ENCODE results near the gene GALNT17. TPM values are rescaled to one million over a fixed set of nuclear protein-coding genes. Genes with fewer than 3 reads are reported as not detected.

Gene GALNT17
- total and polyA plus RNA-seq, 2 experiments from 2014 or later = 11.1 to 65.6 TPM

- Histone ChIP-seq H3K36me3 (ENCODE audit: insufficient read depth) (no peaks in the 10 kb centered on the region), H3K27ac (ENCODE audit: low read depth) (peak overlapping the region; percentile 15; the same call in 1 of the 2 replicates), H3K79me2 (replicated peaks; ENCODE audit: insufficient read depth) (peaks cover 66% of the 10 kb centered on the region), H3K4me1 (ENCODE audit: insufficient read depth) (peaks cover 36% of the 10 kb centered on the region), H4K20me1 (replicated peaks; ENCODE audit: insufficient read depth) (no peaks in the 10 kb centered on the region; the same call in 1 of the 2 replicates), H2AFZ (no peak overlapping the region), H3K4me2 (no peak overlapping the region), H3K9me2 (ENCODE audit: insufficient read depth) (no peaks in the 10 kb centered on the region), H3F3A (replicated peaks; ENCODE audit: low read depth) (no peaks in the 10 kb centered on the region), H3K27me3 (ENCODE audit: insufficient read depth) (no peaks in the 10 kb centered on the region), H3K4me3 (no peak overlapping the region)
- Mint-ChIP-seq H3K27ac (no peak overlapping the region), H3K9me3 (peaks cover 21% of the 10 kb centered on the region), H3K27me3 (ENCODE audit: insufficient read depth, low read depth, poor library complexity) (no peaks in the 10 kb centered on the region), H3K4me3 (no peak overlapping the region), H3K36me3 (ENCODE audit: low read depth) (peaks cover 32% of the 10 kb centered on the region), H3K4me1 (peaks cover 25% of the 10 kb centered on the region)
- TF ChIP-seq ZNF114 (CRISPR knock-in tag; IDR thresholded peaks at IDR 0.05) (no peak), JUNB (IDR thresholded peaks at IDR 0.05; ENCODE audit: unreplicated experiment) (no peak), EZH2 (IDR thresholded peaks at IDR 0.05; ENCODE audit: low read depth, unreplicated experiment) (no peak)
- DNase-seq (ENCODE audit: low spot score) (no peak), ATAC-seq (no peak)
Measured at GRCh38 chr7:71345117-71345884, 213.4 kb downstream of the GALNT17 start.

GRCh38 chr7:71348821-71349681, 217.1 kb downstream of the GALNT17 start:
- Histone ChIP-seq H3K4me2 (peak overlapping the region; percentile 56; the same call in 1 of the 2 replicates), H2AFZ (no peak overlapping the region), H3K36me3 (ENCODE audit: insufficient read depth) (peaks cover 8% of the 10 kb centered on the region; the same call in 1 of the 2 replicates), H4K20me1 (replicated peaks; ENCODE audit: insufficient read depth) (no peaks in the 10 kb centered on the region), H3F3A (replicated peaks; ENCODE audit: low read depth) (no peaks in the 10 kb centered on the region), H3K4me1 (ENCODE audit: insufficient read depth) (peaks cover 25% of the 10 kb centered on the region), H3K27ac (ENCODE audit: low read depth) (peak overlapping the region; percentile 70), H3K27me3 (ENCODE audit: insufficient read depth) (no peaks in the 10 kb centered on the region), H3K79me2 (replicated peaks; ENCODE audit: insufficient read depth) (peaks cover 73% of the 10 kb centered on the region), H3K4me3 (no peak overlapping the region), H3K9me2 (ENCODE audit: insufficient read depth) (no peaks in the 10 kb centered on the region)
- DNase-seq (ENCODE audit: low spot score) = peak; percentile 28
- peak; percentile 86 for ATAC-seq
- no peak overlapping the region for H3K4me3 Mint-ChIP-seq
- peaks cover 22% of the 10 kb centered on the region for H3K4me1 Mint-ChIP-seq
- H3K36me3 Mint-ChIP-seq (ENCODE audit: low read depth) = peaks cover 41% of the 10 kb centered on the region
- H3K27ac Mint-ChIP-seq = peak overlapping the region; percentile 39
- H3K27me3 Mint-ChIP-seq (ENCODE audit: insufficient read depth, low read depth, poor library complexity) = peaks cover 6% of the 10 kb centered on the region
- H3K9me3 Mint-ChIP-seq = peaks cover 39% of the 10 kb centered on the region
- TF ChIP-seq EZH2phosphoT487 (IDR thresholded peaks at IDR 0.05; ENCODE audit: unreplicated experiment) (no peak), NANOG (IDR thresholded peaks at IDR 0.05; ENCODE audit: borderline replicate concordance) (no peak), POLR2AphosphoS5 (IDR thresholded peaks at IDR 0.05; ENCODE audit: low read depth) (no peak), EZH2 (IDR thresholded peaks at IDR 0.05; ENCODE audit: low read depth, unreplicated experiment) (no peak), STAT1 (IDR thresholded peaks at IDR 0.05; ENCODE audit: unreplicated experiment) (no peak), ZNF331 (CRISPR knock-in tag; IDR thresholded peaks at IDR 0.05; ENCODE audit: low read depth) (no peak), CREB1 (CRISPR knock-in tag; IDR thresholded peaks at IDR 0.05; ENCODE audit: low read depth) (no peak)
- TF ChIP-seq, protein P1, sequence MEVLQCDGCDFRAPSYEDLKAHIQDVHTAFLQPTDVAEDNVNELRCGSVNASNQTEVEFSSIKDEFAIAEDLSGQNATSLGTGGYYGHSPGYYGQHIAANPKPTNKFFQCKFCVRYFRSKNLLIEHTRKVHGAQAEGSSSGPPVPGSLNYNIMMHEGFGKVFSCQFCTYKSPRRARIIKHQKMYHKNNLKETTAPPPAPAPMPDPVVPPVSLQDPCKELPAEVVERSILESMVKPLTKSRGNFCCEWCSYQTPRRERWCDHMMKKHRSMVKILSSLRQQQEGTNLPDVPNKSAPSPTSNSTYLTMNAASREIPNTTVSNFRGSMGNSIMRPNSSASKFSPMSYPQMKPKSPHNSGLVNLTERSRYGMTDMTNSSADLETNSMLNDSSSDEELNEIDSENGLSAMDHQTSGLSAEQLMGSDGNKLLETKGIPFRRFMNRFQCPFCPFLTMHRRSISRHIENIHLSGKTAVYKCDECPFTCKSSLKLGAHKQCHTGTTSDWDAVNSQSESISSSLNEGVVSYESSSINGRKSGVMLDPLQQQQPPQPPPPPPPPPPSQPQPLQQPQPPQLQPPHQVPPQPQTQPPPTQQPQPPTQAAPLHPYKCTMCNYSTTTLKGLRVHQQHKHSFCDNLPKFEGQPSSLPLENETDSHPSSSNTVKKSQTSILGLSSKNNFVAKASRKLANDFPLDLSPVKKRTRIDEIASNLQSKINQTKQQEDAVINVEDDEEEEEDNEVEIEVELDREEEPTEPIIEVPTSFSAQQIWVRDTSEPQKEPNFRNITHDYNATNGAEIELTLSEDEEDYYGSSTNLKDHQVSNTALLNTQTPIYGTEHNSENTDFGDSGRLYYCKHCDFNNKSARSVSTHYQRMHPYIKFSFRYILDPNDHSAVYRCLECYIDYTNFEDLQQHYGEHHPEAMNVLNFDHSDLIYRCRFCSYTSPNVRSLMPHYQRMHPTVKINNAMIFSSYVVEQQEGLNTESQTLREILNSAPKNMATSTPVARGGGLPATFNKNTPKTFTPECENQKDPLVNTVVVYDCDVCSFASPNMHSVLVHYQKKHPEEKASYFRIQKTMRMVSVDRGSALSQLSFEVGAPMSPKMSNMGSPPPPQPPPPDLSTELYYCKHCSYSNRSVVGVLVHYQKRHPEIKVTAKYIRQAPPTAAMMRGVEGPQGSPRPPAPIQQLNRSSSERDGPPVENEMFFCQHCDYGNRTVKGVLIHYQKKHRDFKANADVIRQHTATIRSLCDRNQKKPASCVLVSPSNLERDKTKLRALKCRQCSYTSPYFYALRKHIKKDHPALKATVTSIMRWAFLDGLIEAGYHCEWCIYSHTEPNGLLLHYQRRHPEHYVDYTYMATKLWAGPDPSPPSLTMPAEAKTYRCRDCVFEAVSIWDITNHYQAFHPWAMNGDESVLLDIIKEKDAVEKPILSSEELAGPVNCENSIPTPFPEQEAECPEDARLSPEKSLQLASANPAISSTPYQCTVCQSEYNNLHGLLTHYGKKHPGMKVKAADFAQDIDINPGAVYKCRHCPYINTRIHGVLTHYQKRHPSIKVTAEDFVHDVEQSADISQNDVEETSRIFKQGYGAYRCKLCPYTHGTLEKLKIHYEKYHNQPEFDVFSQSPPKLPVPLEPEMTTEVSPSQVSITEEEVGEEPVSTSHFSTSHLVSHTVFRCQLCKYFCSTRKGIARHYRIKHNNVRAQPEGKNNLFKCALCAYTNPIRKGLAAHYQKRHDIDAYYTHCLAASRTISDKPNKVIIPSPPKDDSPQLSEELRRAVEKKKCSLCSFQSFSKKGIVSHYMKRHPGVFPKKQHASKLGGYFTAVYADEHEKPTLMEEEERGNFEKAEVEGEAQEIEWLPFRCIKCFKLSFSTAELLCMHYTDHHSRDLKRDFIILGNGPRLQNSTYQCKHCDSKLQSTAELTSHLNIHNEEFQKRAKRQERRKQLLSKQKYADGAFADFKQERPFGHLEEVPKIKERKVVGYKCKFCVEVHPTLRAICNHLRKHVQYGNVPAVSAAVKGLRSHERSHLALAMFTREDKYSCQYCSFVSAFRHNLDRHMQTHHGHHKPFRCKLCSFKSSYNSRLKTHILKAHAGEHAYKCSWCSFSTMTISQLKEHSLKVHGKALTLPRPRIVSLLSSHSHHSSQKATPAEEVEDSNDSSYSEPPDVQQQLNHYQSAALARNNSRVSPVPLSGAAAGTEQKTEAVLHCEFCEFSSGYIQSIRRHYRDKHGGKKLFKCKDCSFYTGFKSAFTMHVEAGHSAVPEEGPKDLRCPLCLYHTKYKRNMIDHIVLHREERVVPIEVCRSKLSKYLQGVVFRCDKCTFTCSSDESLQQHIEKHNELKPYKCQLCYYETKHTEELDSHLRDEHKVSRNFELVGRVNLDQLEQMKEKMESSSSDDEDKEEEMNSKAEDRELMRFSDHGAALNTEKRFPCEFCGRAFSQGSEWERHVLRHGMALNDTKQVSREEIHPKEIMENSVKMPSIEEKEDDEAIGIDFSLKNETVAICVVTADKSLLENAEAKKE (CRISPR knock-in tag; IDR thresholded peaks at IDR 0.05) = no peak

Measured in GM23338 (cell line).